ENCODE measurements around the gene ADH1A.
"Not testable (repeated sequence)": the region's sequence is repeated elsewhere in the genome, so short reads cannot be mapped to it uniquely, and the experiment has no call there.

The ADH1A gene
- 0 reads per million in 2 donors for total RNA-seq

DNA sequence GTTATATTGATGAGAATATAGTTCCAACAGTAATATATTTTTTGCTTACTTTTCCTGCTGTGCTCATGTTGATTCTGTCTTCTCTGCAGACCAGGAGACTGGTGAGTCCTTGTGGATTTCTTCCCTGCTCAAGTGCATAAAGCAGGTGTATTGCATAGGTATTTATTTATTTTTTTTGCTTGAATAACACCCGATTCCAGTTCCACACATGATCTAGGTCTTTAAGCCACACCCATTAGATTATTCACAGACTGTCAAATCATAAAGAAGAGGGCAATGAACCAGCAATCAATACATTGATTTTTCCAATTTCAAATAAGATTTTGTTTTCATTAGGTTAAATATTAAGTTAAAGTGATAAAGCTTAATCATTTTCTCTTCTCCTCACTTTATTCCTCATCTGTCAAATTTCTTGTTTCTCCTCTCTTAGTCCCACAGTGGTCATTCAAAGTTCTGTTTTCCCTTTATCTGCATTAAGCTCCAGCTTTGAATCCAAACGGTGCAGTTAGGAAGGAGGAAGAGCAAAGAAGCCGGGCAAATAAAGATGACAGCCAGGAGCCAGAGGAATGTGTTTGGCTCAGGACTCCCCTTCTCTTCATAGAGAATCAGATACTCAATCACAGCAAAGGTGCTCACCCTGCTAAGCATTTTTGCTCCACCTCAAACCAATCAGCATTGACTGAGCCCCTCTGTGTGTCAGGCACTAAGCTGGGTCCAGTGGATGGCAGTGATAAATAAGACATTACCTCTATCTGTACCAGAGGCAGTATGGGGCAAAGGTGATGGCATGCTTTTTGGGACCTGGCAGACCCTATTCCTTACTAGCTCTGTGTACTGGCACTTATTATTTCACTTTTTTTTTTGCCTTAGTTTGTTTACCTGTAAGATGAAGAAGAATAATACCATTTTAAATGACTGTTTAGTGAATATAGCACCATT lies at the start of gene ADH1A:
TSS of gene ADH1A (minus strand) at position 138 of the 939 bp plus-strand sequence. CDS start at position 67, 71 bp downstream.
- DNase-seq, result no peak

DNA sequence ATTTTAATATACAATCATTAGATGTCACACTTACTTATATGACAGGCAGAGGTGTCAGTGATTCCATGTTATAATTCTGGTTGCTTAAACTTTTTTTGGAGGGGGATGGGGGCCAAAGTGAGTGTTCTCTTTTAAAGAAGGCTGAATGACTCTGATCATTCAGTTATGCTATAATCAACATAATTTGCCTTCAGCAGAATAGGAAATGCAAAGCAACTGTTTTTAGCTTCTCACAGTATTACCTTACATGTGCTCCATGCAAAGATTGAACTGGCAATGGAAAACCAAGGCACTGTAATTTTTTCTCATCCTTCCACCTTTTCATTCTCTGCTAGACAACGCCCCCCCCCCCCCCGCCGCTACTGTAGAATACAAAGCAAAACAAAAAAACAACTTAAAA lies 48.4 kb upstream of the ADH1A start:
- no peak for DNase-seq

DNA sequence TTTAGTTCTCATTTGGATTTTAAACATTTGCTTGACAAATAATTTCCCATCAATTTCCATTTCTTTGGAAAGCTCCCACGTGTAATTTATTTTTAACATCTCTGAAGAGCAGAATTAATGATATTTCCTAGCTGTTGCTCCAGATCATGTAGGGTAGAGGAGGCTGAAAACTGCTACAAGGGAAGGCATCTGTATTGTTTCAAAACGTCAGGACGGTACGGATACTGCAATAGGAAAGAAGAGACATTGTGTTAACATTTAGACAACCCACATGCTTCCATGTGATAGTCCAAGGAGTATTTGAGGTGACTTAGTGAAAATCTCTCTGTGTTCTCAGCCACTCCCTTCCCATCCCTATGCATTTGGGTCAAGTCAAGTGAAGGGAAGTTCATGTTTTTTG lies 45.8 kb upstream of the ADH1A start:
- DNase-seq, result no peak

DNA sequence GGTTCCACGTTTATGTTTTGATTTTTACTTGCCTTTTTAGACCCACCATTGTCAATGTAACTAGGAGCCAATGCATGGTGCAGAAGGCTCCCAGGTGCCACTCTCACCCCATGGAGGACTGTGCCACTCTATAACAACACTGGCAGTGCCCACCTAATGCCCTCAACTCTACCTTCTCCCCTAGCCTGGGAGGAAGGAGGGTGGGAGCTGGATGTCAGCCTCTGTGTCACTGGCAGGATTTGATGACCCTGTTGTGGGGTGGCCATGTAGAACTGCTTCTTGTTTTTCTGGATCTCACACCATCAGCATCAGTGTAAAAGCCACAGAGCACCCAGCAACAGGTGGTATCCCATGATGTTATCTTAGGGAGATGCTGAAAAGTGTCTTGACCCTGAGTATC lies 44.1 kb upstream of the ADH1A start:
- no peak for DNase-seq

DNA sequence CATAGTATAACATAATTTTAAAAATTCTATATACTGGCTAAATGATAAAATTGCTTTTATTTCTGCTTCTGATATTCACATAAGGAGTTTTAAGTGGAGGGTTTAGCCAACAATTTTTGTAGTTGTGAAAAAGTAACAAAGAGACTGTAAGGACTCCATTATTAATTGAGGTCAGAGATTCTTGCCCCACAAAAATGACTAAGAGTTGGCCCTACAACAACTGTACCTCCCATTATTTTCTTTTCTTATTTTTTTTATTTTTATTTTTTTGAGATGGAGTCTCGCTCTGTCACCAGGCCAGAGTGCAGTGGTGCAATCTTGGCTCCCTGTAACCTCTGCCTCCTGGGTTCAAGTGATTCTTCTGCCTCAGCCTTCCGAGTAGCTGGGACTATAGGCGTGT lies 39.9 kb upstream of the ADH1A start:
- DNase-seq, result no peak

DNA sequence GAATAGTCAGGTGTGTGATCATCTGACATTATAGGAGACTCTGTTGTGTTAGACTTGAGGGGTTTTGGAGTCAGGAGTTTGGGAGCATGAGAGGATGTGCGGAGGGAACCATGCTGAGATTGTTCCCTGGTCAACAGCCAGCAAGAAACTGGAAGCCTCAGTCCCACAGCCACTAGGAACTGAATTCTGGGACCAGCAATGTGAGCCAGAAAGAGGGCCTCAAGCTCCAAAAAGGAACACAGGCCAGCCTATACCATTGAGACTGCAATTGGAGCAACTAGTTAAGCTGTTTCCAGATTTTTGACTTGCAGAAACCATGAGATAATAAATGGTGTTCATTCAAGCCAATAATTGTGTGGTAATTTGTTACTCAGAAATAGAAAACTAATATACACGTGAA lies 39.1 kb upstream of the ADH1A start:
- no peak for DNase-seq

DNA sequence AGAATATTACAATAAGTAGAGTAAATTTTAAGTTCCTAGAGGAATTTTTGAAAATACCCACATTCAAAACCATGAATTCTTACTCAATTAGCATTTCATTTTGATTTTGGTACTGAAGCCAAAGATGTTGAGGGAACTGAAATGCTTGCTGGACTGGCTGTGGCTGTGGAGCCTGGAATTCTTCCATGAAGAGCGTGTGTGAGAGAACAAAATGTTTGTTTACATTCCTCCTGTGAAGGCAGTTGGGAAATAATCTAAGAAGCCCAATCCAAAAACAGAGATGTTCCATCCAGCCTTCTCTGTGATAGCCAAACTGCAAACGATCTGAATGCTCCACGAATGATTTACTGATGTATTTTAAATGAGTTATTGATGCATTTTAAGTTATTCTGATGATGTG lies 34.2 kb upstream of the ADH1A start:
- no peak for DNase-seq

DNA sequence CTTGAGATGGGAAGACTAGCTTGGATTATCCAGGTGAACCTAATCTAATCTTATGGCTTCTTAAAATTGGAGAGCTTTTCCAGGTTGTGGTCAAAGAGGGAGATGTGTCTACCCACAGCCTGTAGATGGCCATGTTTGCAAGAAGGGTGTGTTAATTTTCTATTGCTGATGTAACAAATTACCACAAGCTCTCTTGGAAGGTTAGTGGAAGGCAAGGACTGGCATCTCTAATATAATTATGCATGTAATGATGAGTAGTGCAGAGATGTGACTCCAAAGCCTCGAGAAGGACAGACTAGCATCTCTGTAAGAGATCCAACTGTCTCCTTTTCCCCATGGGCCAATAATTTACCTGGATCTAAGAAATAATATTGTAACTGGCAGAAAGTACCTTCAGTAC lies 33.6 kb upstream of the ADH1A start:
- no peak for DNase-seq

DNA sequence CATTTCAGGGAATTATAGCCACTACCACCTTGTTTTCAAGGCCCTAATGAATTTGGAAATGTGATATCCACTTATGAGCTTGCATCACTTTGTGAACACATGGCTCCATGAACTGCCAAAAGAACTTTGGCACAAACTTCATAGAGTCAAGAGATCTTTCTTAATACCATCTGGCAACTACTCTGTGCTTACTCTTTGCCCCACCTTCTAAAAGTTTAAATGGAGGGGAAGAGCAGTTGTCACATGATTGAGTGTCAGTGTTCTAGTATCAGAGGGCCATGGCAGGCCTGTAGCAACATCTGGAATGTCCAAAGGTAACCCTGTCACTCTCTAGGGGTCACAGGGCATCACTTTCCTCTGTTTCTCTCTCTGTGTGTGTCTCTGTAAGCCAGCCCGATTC lies 33.0 kb upstream of the ADH1A start:
- DNase-seq, result no peak

DNA sequence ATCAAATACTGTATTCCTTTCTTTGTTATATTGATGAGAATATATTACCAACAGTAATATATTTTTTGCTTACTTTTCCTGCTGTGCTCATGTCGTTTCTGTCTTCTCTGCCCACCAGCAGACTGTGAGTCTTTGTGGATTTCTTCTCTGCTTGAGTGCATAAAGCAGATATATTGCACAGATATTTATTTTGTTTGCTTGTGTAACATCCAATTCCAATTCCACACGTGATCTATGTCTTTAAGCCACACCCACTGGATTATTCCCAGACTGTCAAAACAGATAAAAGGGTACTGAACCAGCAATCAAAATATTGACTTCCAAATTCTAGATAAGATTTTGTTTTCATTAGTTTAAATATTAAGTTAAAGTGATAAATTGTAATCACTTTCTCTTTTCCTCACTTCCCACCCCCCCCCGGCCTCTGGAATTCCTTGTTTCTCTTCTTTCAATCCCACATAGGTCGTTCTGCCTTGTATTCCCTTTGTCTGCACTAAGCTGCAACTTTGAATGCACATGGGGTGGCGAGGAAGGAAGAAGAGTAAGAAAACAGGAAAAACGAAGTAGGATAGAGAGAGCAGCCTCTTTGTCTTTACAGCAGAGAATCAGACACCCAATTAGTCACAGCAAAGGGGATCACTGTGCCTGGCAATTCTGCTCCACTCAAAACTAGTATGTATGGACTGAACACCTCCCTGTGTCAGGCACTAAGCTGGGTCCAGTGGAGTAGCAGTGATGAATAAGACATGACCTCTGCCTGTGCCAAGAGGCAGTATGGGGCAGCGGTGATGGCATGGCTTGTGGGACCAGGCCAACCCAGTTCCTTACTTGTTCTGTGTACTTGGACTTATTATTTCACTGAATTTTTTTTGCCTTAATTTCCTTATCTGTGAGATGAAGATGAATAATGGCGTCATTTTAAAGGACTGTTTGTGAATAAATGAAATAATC lies 30.7 kb upstream of the ADH1A start, which contains the start of gene ADH1B:
TSS of gene ADH1B (minus strand) at position 161 of the 951 bp plus-strand sequence. CDS start at position 91, 70 bp downstream.
- no peak for DNase-seq

DNA sequence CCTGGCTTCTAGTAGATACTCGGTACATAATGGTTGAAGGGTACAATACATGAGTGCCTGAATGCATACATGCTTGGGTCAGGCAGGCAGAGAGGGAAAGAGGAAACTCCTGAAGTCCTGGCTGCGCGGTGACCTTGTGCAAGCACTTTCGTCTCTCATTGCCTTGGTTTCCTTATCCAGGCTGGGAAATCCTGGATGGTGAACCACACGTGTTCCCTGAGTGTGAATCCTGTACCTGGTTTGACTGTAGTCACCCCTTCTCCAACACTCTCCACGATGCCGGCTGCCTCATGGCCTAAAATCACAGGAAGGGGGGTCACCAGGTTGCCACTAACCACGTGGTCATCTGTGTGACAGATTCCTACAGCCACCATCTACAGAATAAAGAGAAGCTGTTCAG lies 27.0 kb upstream of the ADH1A start:
- DNase-seq, result not testable (repeated sequence)

DNA sequence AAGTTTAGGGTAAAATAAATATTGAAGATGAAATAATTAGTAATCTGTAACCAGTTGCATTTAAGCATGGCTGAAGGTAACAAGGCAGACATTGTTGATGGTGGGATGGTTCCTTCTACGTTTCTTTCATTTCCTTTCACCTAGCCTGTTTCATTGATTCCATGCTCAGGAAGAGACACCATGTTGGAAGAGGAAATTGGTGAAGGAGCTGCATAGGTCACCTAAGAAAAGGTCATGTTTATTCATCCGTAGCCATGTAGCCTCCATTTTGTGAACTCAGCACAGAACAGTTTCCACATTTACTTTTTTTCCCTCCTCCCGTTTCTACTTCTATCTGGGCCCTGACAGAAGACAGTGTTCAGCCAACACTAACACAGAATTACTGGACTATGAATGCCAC lies 26.6 kb upstream of the ADH1A start:
- DNase-seq, result no peak

DNA sequence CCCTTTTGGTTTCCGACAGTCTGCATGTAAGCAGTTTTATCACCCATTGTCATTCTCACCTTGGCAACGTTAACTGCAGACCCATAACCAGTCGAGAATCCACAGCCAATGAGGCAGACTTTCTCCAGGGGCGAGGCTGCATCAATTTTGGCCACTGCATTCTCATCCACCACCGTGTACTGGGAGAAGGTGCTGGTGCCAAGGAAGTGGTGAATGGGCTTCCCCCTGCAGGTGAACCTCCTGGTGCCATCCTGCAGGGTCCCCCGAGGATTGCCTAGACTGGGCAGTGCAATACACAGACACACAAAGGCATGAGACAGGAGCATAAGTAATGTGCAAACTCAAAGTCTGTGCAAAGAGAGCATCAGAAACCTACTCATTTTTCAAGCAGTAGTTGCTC lies 25.1 kb upstream of the ADH1A start:
- DNase-seq, result no peak

DNA sequence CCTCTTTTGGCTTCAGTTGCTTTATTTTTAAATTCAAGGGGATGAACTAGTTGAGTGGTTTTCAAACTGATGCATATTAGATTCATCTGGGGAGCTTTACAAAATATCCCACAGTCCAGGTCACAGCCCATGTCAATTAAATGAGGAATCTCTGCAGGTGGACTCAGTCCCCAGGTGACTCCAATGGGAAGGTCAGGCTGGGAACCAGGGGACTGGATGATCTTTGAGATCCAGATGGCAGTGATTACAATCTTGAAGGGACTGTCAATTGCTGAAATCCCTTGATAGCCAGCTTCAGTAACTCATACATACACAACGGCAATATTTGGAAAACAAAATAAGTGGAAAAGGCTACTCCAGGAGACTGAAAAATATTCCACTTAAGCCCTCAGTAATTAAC lies 23.4 kb upstream of the ADH1A start:
- DNase-seq, result no peak

DNA sequence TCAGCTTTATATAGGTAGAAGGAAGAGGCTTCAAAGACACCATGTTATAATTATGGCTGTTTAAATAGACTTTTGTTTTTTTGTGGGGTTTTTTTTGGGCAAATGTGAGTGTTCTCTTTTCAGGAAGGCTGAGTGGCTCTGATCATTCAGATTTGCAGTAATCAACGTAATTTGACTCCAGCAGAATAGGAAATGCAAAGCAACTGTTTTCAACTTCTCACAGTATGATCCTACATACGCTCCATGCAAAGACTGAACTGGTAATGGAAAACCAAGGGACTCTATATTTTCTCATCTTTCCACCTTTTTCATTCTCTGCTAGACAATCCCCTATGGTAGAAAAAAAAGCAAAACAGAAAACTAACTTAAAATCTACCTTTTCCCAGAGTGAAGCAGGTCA lies 19.6 kb upstream of the ADH1A start:
- DNase-seq, result no peak

DNA sequence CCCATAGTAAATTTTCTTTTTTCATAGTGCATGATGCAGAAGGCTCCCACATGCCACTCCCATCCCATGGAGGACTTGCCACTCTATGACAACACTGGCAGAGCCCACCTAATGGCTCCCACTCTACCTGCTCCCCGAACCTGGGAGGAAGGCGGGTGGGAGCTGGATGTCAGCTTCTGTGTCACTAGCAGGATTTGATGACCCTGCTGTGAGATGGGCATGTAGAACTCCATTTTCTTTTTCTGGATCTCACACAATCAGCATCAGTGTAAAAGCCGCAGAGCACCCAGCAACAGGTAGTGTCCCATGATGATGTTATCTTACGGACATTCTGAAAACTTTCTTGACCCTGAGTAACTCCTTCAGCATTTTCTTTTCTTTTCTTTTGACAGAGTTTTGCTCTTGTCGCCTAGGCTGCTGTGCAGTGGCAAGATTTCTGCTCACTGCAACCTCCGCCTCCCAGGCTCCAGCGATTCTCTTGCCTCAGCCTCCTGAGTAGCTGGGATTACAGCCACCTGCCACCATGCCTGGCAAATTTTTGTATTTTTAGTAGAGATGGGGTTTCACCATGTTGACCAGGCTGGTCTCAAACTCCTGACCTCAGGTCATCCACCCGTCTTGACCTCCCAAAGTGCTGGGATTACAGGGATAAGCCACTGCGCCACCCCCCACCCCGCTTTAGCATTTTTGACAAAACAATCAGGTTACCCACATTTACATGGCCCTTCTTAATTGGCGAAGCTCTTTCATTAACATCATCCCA lies 15.0 kb upstream of the ADH1A start:
- DNase-seq, result no peak

DNA sequence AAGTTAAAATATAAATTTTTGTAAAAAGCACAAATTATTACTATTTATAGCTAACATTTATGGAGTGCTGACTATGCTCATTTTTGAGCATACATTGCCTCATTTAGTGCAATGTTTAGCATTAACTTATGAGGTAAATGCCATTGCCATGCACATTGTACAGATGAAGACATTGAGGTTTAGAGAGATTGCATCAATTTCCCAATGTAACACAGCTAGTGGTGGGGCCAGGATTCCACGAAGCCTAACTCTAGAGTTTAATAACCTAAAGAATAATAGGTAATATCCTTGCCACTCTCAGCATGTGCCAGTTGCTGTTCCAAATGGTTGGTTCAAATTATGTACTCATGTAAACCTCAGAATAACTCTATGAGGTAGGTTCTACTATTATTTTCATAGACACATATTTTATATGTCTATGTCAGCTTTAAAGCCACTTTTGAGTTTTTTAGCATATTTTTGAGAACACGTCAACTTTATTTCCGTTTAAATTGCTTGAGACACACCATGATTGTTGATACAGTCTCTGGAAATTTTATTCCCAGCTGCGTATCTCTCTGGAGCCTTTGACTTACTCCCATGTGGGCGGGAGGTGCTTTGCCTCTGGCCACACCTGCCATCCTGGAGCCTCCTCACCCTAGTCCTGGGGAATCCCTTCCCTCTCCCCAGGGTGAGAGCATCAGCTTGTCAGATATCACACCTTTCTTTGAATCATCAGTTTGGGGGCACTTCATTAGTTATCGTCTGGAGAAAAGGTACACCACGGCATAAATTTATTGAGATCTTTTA lies 10.8 kb upstream of the ADH1A start:
- DNase-seq, result no peak

DNA sequence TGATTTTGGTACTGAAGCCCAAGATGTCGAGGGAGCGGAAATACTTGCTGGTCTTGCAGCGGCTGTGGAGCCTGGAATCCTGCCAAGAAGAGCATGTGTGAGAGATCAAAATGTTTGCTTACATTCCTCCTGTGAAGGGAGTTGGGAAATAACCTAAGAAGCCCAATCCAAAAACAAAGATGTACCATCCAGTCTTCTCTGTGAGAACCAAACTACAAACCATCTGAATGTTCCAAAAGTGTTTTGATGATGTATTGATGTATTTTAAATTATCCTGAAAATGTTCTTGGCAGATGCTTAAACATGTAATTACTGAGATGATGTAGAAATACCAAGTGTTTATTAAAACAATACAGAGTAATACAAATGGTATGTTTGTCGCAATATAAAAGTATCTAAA lies 10.1 kb upstream of the ADH1A start:
- no peak for DNase-seq

DNA sequence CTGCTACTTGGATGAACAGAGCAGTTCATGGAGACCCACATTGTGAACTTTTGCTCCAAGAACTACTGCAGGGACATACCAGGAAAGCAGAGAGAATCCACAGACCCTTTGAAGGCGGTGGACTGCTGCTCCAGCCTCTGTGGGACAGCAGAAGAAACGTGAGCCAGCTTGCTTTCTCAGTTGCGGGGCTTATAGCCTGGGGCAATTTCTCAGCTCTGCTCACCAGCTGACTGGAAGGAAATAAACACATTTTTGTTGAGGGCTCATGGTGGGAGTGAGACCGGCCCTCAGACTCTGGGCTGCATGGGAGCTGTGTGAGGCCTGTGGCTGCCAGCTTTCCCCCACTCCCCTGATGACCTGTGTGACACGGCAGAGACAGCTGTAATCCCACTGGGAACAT lies 2.6 kb upstream of the ADH1A start:
- no peak for DNase-seq

DNA sequence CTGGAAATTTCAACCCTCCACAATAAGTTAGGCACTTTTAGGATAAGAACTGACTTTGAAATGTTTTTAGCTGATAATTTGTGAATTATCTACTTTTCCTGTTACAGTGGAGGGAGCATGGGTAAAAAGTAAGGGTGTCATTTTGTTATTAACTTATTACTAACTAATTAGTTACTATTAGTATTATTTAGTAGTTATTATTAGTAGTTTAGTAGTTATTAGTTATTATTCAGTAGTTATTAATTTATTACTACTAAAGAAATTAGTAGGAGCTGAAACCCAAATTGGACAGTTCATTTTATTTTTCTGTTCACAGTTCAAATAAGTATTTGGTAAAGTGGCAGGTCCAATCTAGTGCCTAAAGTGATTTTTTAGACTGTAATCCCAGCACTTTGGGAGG lies 5.4 kb downstream of the ADH1A start:
- no peak for DNase-seq

DNA sequence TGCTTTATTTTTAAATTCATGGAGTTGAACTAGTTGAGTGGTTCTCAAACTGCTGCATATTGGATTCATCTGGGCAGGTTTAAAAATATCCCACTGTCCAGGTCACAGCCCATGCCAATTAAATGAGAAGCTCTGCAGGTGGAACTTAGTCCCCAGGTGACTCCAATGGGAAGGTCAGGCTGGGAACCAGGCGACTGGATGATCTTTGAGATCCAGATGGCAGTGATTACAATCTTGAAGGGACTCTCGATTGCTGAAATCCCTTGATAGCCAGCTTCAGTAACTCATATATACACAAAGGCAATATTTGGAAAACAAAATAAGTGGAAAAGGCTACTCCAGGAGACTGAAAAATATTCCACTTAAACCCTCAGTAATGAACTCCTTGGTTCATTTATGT lies 8.1 kb downstream of the ADH1A start:
- no peak for DNase-seq

DNA sequence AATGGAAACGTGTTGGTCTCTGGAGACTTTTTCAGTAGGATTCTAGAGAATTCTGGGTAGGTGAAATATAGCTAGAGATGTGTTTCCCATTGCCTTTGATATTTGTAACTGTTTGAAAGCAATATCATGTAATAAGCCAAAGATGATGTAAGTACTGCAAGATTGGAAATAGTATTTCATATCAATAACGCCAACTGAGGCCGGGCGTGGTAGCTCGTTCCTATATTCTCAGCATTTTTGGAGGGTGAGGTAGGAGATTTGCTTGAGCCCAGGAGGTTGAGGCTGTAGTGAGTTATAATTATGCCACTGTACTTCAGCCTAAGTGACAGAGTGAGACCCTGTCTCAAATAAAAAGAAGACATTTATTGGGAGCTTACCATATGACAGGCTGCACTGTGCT lies 9.5 kb downstream of the ADH1A start:
- no peak for DNase-seq
